Ishikawa (cell line): ENCODE measurements around the gene CXCL8.

Source experiments
- CEBPB ChIP-seq: IDR thresholded peaks from 2 replicates; pipeline ENCODE4 v1.6.1; 2012
- CREB1 ChIP-seq: IDR thresholded peaks from 2 replicates; pipeline ENCODE4 v1.6.1; 2012; ENCODE audit warnings: low read depth
- EGR1 ChIP-seq: IDR thresholded peaks from 2 replicates; pipeline ENCODE4 v1.6.1; 2012
- EP300 ChIP-seq: IDR thresholded peaks from 2 replicates; pipeline ENCODE4 v1.6.1; 2012; ENCODE audit warnings: borderline replicate concordance
- FOXM1 ChIP-seq: IDR thresholded peaks from 2 replicates; pipeline ENCODE4 v1.6.1; 2012; ENCODE audit warnings: low read depth, borderline replicate concordance
- MAX ChIP-seq: IDR thresholded peaks from 2 replicates; pipeline ENCODE4 v1.6.1; 2012
- NFIC ChIP-seq: IDR thresholded peaks from 2 replicates; pipeline ENCODE4 v1.6.1; 2012
- RAD21 ChIP-seq: IDR thresholded peaks from 2 replicates; pipeline ENCODE4 v1.6.1; 2012; ENCODE audit warnings: low read depth
- TAF1 ChIP-seq: IDR thresholded peaks from 2 replicates; pipeline ENCODE4 v1.6.1; 2012; ENCODE audit warnings: low read depth, mild to moderate bottlenecking
- TCF12 ChIP-seq: IDR thresholded peaks from 2 replicates; pipeline ENCODE4 v1.6.1; 2012; ENCODE audit warnings: low read depth
- TEAD4 ChIP-seq: IDR thresholded peaks from 2 replicates; pipeline ENCODE4 v1.6.1; 2012
- YY1 ChIP-seq: IDR thresholded peaks from 2 replicates; pipeline ENCODE4 v1.6.1; 2012; ENCODE audit warnings: low read depth
- ZBTB7A ChIP-seq: IDR thresholded peaks from 2 replicates; pipeline ENCODE4 v1.6.1; 2012; ENCODE audit warnings: low read depth
- TF ChIP-seq, protein P1 (sequence below): IDR thresholded peaks from 2 replicates; pipeline ENCODE4 v1.6.1; 2012; ENCODE audit warnings: low read depth, mild to moderate bottlenecking
- TF ChIP-seq, protein P2 (sequence below): IDR thresholded peaks from 2 replicates; pipeline ENCODE4 v1.6.1; 2012

Gene CXCL8

GRCh38 chr4:73725985-73726384 is 14.4 kb upstream of the CXCL8 start:
- TF ChIP-seq EP300 (peak; percentile 94), MAX (peak; percentile 46; the same call in 1 of the 2 replicates), NFIC (peak; percentile 81), TCF12 (peak; percentile 85), CREB1 (no peak), TEAD4 (peak; percentile 94), CEBPB (peak; percentile 83), FOXM1 (peak; percentile 89), RAD21 (no peak)
- TF ChIP-seq, protein P1, sequence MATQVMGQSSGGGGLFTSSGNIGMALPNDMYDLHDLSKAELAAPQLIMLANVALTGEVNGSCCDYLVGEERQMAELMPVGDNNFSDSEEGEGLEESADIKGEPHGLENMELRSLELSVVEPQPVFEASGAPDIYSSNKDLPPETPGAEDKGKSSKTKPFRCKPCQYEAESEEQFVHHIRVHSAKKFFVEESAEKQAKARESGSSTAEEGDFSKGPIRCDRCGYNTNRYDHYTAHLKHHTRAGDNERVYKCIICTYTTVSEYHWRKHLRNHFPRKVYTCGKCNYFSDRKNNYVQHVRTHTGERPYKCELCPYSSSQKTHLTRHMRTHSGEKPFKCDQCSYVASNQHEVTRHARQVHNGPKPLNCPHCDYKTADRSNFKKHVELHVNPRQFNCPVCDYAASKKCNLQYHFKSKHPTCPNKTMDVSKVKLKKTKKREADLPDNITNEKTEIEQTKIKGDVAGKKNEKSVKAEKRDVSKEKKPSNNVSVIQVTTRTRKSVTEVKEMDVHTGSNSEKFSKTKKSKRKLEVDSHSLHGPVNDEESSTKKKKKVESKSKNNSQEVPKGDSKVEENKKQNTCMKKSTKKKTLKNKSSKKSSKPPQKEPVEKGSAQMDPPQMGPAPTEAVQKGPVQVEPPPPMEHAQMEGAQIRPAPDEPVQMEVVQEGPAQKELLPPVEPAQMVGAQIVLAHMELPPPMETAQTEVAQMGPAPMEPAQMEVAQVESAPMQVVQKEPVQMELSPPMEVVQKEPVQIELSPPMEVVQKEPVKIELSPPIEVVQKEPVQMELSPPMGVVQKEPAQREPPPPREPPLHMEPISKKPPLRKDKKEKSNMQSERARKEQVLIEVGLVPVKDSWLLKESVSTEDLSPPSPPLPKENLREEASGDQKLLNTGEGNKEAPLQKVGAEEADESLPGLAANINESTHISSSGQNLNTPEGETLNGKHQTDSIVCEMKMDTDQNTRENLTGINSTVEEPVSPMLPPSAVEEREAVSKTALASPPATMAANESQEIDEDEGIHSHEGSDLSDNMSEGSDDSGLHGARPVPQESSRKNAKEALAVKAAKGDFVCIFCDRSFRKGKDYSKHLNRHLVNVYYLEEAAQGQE: no peak

- TF ChIP-seq ZBTB7A (no peak), CREB1 (no peak), TAF1 (no peak), EP300 (no peak), NFIC (no peak), TEAD4 (no peak), TCF12 (no peak), EGR1 (no peak), YY1 (no peak), MAX (no peak), RAD21 (no peak), FOXM1 (no peak), CEBPB (no peak)
- TF ChIP-seq, protein P1: no peak
- TF ChIP-seq, protein P2, sequence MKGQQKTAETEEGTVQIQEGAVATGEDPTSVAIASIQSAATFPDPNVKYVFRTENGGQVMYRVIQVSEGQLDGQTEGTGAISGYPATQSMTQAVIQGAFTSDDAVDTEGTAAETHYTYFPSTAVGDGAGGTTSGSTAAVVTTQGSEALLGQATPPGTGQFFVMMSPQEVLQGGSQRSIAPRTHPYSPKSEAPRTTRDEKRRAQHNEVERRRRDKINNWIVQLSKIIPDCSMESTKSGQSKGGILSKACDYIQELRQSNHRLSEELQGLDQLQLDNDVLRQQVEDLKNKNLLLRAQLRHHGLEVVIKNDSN: no peak
Observed at GRCh38 chr4:73727685-73728084, 12.7 kb upstream of the CXCL8 start.

GRCh38 chr4:73728091-73728741 is 12.2 kb upstream of the CXCL8 start:
- no peak for TF ChIP-seq FOXM1
- TF ChIP-seq CEBPB: peak; percentile 96
- TF ChIP-seq EGR1: no peak

- TF ChIP-seq TEAD4 (no peak), RAD21 (peak; percentile 66)
Observed at GRCh38 chr4:73729534-73730165, 10.7 kb upstream of the CXCL8 start.

DNA sequence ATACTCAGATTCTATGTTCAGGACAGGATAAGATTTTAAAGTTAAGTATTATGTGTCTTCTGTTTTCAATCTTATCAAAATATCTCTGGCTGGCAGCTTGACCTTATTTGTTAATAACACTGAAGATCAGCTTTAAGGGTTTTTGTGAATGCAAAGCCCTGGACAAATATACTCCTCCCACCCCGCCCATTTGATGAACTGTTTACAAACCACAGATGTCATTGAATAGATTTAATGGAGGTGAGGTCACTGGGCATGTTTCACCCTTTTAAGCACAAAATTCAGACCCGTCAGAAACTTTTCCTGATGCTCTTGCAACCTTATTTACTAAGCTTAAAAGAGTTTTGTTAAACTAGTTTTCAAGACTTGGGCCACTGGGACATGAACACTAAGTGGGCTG is 10.1 kb upstream of the CXCL8 start:
- TF ChIP-seq NFIC (no peak), YY1 (no peak), MAX (no peak), CEBPB (no peak), EGR1 (no peak), EP300 (no peak)
- TF ChIP-seq, protein P2: no peak

GRCh38 chr4:73730867-73731266 is 9.5 kb upstream of the CXCL8 start:
- no peak for TF ChIP-seq TCF12
- TF ChIP-seq YY1: no peak
- no peak for TF ChIP-seq NFIC
- no peak for TF ChIP-seq MAX
- TF ChIP-seq FOXM1: no peak
- TF ChIP-seq CEBPB: no peak
- no peak for TF ChIP-seq EGR1
- TF ChIP-seq, protein P1: no peak
